H1 (cell line): ENCODE results near the gene TTC28. TPM values are rescaled to one million over a fixed set of nuclear protein-coding genes. Genes with fewer than 3 reads are reported as not detected.

Source experiments
- CTCF ChIA-PET: fragments of 300-600 bp; sonication (Branson Sonifier 250); formaldehyde crosslinking; loops from one replicate; lab custom pipeline; 2021; ENCODE audit not compliant: partially characterized antibody; lab: Charles Lee
- POLR2A ChIA-PET: fragments of 300-600 bp; sonication (Branson Sonifier 250); formaldehyde crosslinking; loops from one replicate; lab custom pipeline; 2021; ENCODE audit warnings: inconsistent platforms; ENCODE audit not compliant: partially characterized antibody; lab: Charles Lee
- DNase-seq, 2 experiments: peaks; one replicate each; pipeline versions ENCODE4 v3.0.0 to v3.0.0-alpha.2; 2010 to 2022; ENCODE audit warnings: low spot score in 2 of 2, low read depth in 1 of 2, mixed read lengths in 1 of 2
- FAIRE-seq: peaks from 2 replicates; lab custom pipeline; 2011; peaks lifted over from hg19 to GRCh38; lab: Jason Lieb, UNC
- H2AFZ ChIP-seq: 2 replicates; pipeline ENCODE4 v1.8.1; 2012; ENCODE audit warnings: low read length, inconsistent platforms
- H2AK5ac ChIP-seq: 2 replicates; pipeline ENCODE4 v1.6.1; 2013; ENCODE audit warnings: low read depth, low read length
- H2BK120ac ChIP-seq: replicated peaks from 2 replicates; pipeline ENCODE3; 2013; ENCODE audit warnings: low read depth, low read length, inconsistent platforms
- H2BK12ac ChIP-seq: 2 replicates; pipeline ENCODE4 v1.6.1; 2013; ENCODE audit warnings: low read depth, low read length
- H2BK15ac ChIP-seq: 2 replicates; pipeline ENCODE4 v1.6.1; 2013; ENCODE audit warnings: low read length
- H2BK20ac ChIP-seq: 2 replicates; pipeline ENCODE4 v1.6.1; 2013; ENCODE audit warnings: low read length
- H2BK5ac ChIP-seq: 2 replicates; pipeline ENCODE4 v1.6.1; 2013; ENCODE audit warnings: low read depth, low read length
- H3K14ac ChIP-seq: 2 replicates; pipeline ENCODE4 v1.6.1; 2013; ENCODE audit warnings: inconsistent platforms; ENCODE audit not compliant: insufficient read length
- H3K18ac ChIP-seq: 2 replicates; pipeline ENCODE4 v1.6.1; 2013; ENCODE audit warnings: low read length; ENCODE audit errors: extremely low read depth
- H3K23ac ChIP-seq: 2 replicates; pipeline ENCODE4 v1.6.1; 2013; ENCODE audit warnings: inconsistent platforms; ENCODE audit not compliant: insufficient read length
- H3K23me2 ChIP-seq: 2 replicates; pipeline ENCODE4 v1.6.1; 2013; ENCODE audit warnings: low read depth, low read length
- H3K27ac ChIP-seq: 2 replicates; pipeline ENCODE4 v1.6.1; 2011; ENCODE audit warnings: low read depth, low read length, inconsistent platforms
- H3K27me3 ChIP-seq, 4 experiments: replicated peaks in 1 of 4; 1 replicate in 1 of 4; 2 replicates in 3 of 4; pipeline versions ENCODE4 v1.6.1 to v1.8.1; 2011 to 2013; ENCODE audit warnings: low read length in 3 of 4, mild to moderate bottlenecking in 3 of 4, inconsistent platforms in 2 of 4, mixed read lengths in 2 of 4, moderate library complexity in 1 of 4; ENCODE audit not compliant: control insufficient read depth in 3 of 4, insufficient read depth in 3 of 4; ENCODE audit errors: extremely low read depth in 1 of 4
- H3K36me3 ChIP-seq, 4 experiments: 2 replicates each; pipeline versions ENCODE4 v1.6.1 to v1.8.1; 2011 to 2013; ENCODE audit warnings: mild to moderate bottlenecking in 4 of 4, low read length in 3 of 4, moderate library complexity in 2 of 4, control low read depth in 1 of 4, inconsistent platforms in 1 of 4; ENCODE audit not compliant: insufficient read depth in 4 of 4, control insufficient read depth in 2 of 4
- H3K4ac ChIP-seq: replicated peaks from 2 replicates; pipeline ENCODE3; 2013; ENCODE audit warnings: low read length, low read depth, mixed read lengths, inconsistent platforms; ENCODE audit not compliant: insufficient read length
- H3K4me1 ChIP-seq, 4 experiments: replicated peaks in 1 of 4; 1 replicate in 1 of 4; 2 replicates in 3 of 4; pipeline versions ENCODE4 v1.6.1 to v1.8.1; 2011 to 2013; ENCODE audit warnings: low read length in 3 of 4, inconsistent platforms in 2 of 4, mixed read lengths in 1 of 4; ENCODE audit not compliant: insufficient read depth in 4 of 4, control insufficient read depth in 3 of 4
- H3K4me2 ChIP-seq, 2 experiments: 2 replicates each; pipeline versions ENCODE4 v1.6.1 to v1.8.1; 2011 to 2013; ENCODE audit warnings: low read depth in 2 of 2, low read length in 2 of 2, control low read depth in 1 of 2, inconsistent platforms in 1 of 2, mild to moderate bottlenecking in 1 of 2; ENCODE audit not compliant: insufficient read depth in 1 of 2
- H3K4me3 ChIP-seq, 4 experiments: fragments of 200-600, 300-600 bp in 1 of 4; sonication (generic), shearing (Covaris generic), sonication (Bioruptor Twin) in 1 of 4; 2 replicates each; pipeline versions ENCODE4 v1.5.1 to v1.8.1; 2011 to 2016; ENCODE audit warnings: low read length in 4 of 4, low read depth in 3 of 4, control low read depth in 2 of 4, inconsistent platforms in 2 of 4, mild to moderate bottlenecking in 2 of 4, mixed read lengths in 1 of 4, moderate library complexity in 1 of 4; ENCODE audit not compliant: insufficient read depth in 2 of 4; ENCODE audit errors: extremely low read depth in 1 of 4
- H3K56ac ChIP-seq: replicated peaks from 2 replicates; pipeline ENCODE3; 2013; ENCODE audit warnings: low read depth, mild to moderate bottlenecking, mixed read lengths, low read length, inconsistent platforms; ENCODE audit not compliant: insufficient read length
- H3K79me1 ChIP-seq: 2 replicates; pipeline ENCODE4 v1.6.1; 2013; ENCODE audit warnings: low read depth, low read length, control low read depth
- H3K79me2 ChIP-seq, 2 experiments: 2 replicates each; pipeline versions ENCODE4 v1.6.1 to v1.8.1; 2012 to 2013; ENCODE audit warnings: low read length in 2 of 2, mild to moderate bottlenecking in 2 of 2, inconsistent platforms in 1 of 2; ENCODE audit not compliant: insufficient read depth in 2 of 2, control insufficient read depth in 1 of 2
- H3K9ac ChIP-seq, 4 experiments: replicated peaks in 1 of 4; 1 replicate in 1 of 4; 2 replicates in 3 of 4; pipeline versions ENCODE4 v1.6.1 to v1.8.1; 2011 to 2013; ENCODE audit warnings: low read depth in 3 of 4, low read length in 3 of 4, control low read depth in 2 of 4, mild to moderate bottlenecking in 2 of 4, moderate library complexity in 2 of 4, inconsistent platforms in 1 of 4; ENCODE audit errors: extremely low read depth in 1 of 4
- H3K9me3 ChIP-seq, 2 experiments: 2 replicates each; pipeline versions ENCODE4 v1.6.1 to v1.8.1; 2012 to 2013; ENCODE audit warnings: mild to moderate bottlenecking in 2 of 2, moderate library complexity in 2 of 2, control low read depth in 1 of 2, inconsistent platforms in 1 of 2, low read depth in 1 of 2, low read length in 1 of 2, mixed read lengths in 1 of 2; ENCODE audit not compliant: insufficient read depth in 2 of 2
- H4K20me1 ChIP-seq, 2 experiments: replicated peaks in 1 of 2; 2 replicates each; pipeline versions ENCODE3 to v1.8.1; 2011 to 2013; ENCODE audit warnings: inconsistent platforms in 2 of 2, low read length in 2 of 2, mild to moderate bottlenecking in 1 of 2; ENCODE audit not compliant: insufficient read depth in 2 of 2, control insufficient read depth in 1 of 2
- H4K5ac ChIP-seq: 2 replicates; pipeline ENCODE4 v1.6.1; 2013; ENCODE audit warnings: low read length, low read depth, mixed read lengths, inconsistent platforms; ENCODE audit not compliant: insufficient read length
- H4K8ac ChIP-seq: 2 replicates; pipeline ENCODE4 v1.8.0; 2013; ENCODE audit warnings: mild to moderate bottlenecking, moderate library complexity, low read length, inconsistent platforms; ENCODE audit not compliant: insufficient read depth; ENCODE audit errors: extremely low read depth
- H4K91ac ChIP-seq: replicated peaks from 2 replicates; pipeline ENCODE3; 2013; ENCODE audit warnings: low read length, mixed read lengths, inconsistent platforms; ENCODE audit not compliant: insufficient read length
- ATF3 ChIP-seq: IDR thresholded peaks from 2 replicates; pipeline ENCODE4 v1.6.1; 2011; ENCODE audit warnings: low read depth, mild to moderate bottlenecking, low read length; ENCODE audit not compliant: insufficient read depth
- CHD1 ChIP-seq: IDR thresholded peaks from 2 replicates; pipeline ENCODE4 v1.6.1; 2012; ENCODE audit warnings: low read depth, low read length, improper control_type of control experiment
- E2F6 ChIP-seq: IDR thresholded peaks from 2 replicates; pipeline ENCODE4 v1.6.1; 2012; ENCODE audit warnings: inconsistent platforms
- EGR1 ChIP-seq: IDR thresholded peaks from 2 replicates; pipeline ENCODE4 v1.6.1; 2011; ENCODE audit warnings: low read depth, low read length, borderline replicate concordance
- GTF2F1 ChIP-seq: IDR thresholded peaks from 2 replicates; pipeline ENCODE4 v1.6.1; 2012; ENCODE audit warnings: low read depth, low read length, improper control_type of control experiment, borderline replicate concordance
- JUN ChIP-seq: IDR thresholded peaks from 2 replicates; pipeline ENCODE4 v1.6.1; 2011; ENCODE audit warnings: low read depth, mild to moderate bottlenecking, improper control_type of control experiment, low read length
- KDM1A ChIP-seq: fragments of 200-600, 300-600 bp; sonication (generic); IDR thresholded peaks from 2 replicates; pipeline ENCODE4 v1.7.1; 2016; ENCODE audit warnings: mild to moderate bottlenecking, low read length, borderline replicate concordance
- RAD21 ChIP-seq, 2 experiments: IDR thresholded peaks in 1 of 2; conservative IDR thresholded peaks in 1 of 2; 2 replicates each; pipeline ENCODE4 v1.6.1; 2011; ENCODE audit warnings: low read depth in 2 of 2, low read length in 2 of 2, improper control_type of control experiment in 1 of 2, inconsistent platforms in 1 of 2, mild to moderate bottlenecking in 1 of 2, moderate library complexity in 1 of 2
- SIX5 ChIP-seq: IDR thresholded peaks from 2 replicates; pipeline ENCODE4 v1.6.1; 2011; ENCODE audit warnings: mild to moderate bottlenecking, low read depth, low read length
- WGBS, 2 experiments: shearing (Covaris generic) in 1 of 2; methylation state at CpG; one replicate each; pipeline versions ENCODE4 v1.1.6 to v1.1.7; 2013 to 2015; ENCODE audit warnings: low lambda C conversion rate in 2 of 2, mixed read lengths in 2 of 2, inconsistent platforms in 1 of 2, low coverage in 1 of 2, missing lambda C conversion rate in 1 of 2; ENCODE audit not compliant: insufficient replicate concordance in 2 of 2, insufficient coverage in 1 of 2, insufficient read length in 1 of 2; ENCODE audit errors: extremely low coverage in 1 of 2, missing lambda C conversion rate in 1 of 2; 5-methylcytosine and 5-hydroxymethylcytosine counted together
- polyA plus RNA-seq, 7 experiments: library from polyadenylated mRNA; depleted of rRNA in 3 of 7; stranded (reverse) in 5 of 7; unstranded in 2 of 7; fragments of >200 nt in 5 of 7; fragments of 200-250 nt in 2 of 7; gene quantifications; 1 replicate in 5 of 7; 2 replicates in 1 of 7; 4 replicates in 1 of 7; pipeline versions ENCODE4 v1.2.1 to v1.2.3, GENCODE V29; 2011 to 2013; ENCODE audit warnings: missing spikeins in 2 of 7, mixed read lengths in 2 of 7
- total RNA-seq: library from RNA; stranded (reverse); fragmentation: NEBNext Ultra II Directional; extraction: Animal tissue kit (Norgen Biotek cat#: 25700); gene quantifications from 2 replicates; pipeline ENCODE4 v1.2.1, GENCODE V29; 2021

TTC28 gene
- total and polyA plus RNA-seq, 2 of the 8 experiments (the other 6 are each of a cell fraction or from before 2014, with no cell fraction given), result 2.6 to 12.6 TPM

DNA sequence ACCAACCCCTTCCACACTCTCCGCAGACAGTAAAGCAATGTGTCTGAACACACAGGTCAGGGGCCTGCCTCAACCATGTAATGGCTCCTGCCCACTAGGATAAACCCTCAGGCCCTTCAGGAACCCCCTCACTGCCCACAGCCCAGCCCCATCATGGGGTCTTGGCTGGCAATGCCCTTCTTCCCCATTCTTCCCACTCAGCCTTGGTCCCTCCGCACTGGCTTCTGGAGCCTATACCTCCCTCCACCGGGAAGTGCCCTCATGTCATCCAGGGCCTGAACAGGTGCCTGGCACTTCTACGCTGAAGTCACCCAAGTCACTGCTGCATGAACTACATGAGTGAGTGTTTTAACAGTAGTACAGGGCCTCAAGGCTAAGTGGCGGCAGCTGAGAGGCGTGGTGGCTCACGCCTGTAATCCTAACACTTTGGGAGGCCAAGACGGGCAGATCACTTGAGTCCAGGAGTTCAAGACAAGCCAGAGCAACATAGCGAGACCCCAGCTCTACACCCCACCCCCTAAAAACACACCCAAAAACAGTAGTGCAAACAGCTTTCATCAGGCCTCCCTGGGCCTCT is 685.8 kb downstream of the TTC28 start:
- H4K91ac ChIP-seq, result no peak overlapping the region

More for the DNA sequence above, 685.8 kb downstream of the TTC28 start:
- Histone ChIP-seq H3K18ac (no peak overlapping the region), H3K9me3 (no peaks in the 10 kb centered on the region), H3K36me3 (no peaks in the 10 kb centered on the region; a peak in 1 of 8 replicates), H4K8ac (peak overlapping the region; percentile 28; the same call in 1 of the 2 replicates), H2BK12ac (no peak overlapping the region), H3K79me1 (0 out of 2 replicates have a peak, but pooled peaks cover 2% of the 10 kb centered on the region), H2BK20ac (no peak overlapping the region), H2AK5ac (peak overlapping the region; percentile 9; the same call in 1 of the 2 replicates), H3K27me3 (peaks cover 0 to 2% (median 0%) of the 10 kb centered on the region in 4 experiments; a peak in 2 of 7 replicates), H2BK15ac (no peak overlapping the region), H3K4me3 (no peak overlapping the region), H3K27ac (no peak overlapping the region), H3K56ac (no peak overlapping the region), H3K23me2 (no peaks in the 10 kb centered on the region; the same call in 1 of the 2 replicates), H2BK120ac (no peak overlapping the region), H3K23ac (no peak overlapping the region), H2AFZ (no peak overlapping the region), H4K20me1 (peaks cover 0 to 2% of the 10 kb centered on the region in 2 experiments), H3K4me1 (peaks cover 0 to 24% (median 17%) of the 10 kb centered on the region in 4 experiments; a peak in 6 of 7 replicates), H3K9ac (no peak overlapping the region), H3K79me2 (no peaks in the 10 kb centered on the region), H4K5ac (no peak overlapping the region), H3K4me2 (no peak overlapping the region), H3K4ac (no peak overlapping the region), H2BK5ac (no peak overlapping the region), H3K14ac (no peak overlapping the region)
- CTCF ChIA-PET, result interaction anchor here (0.6 to 1.5 kb wide), 4 partner anchors 9 to 273 kb away, joined by 3 to 5 read pairs (median 3); no protein-coding TSS in a partner anchor
- FAIRE-seq, result no peak
- 94% methylated on average over 9 of the region's 9 CpGs; no CpG with 5 or more reads in 1 of the 2 experiments for WGBS, 2 experiments
- DNase-seq, result no peak
- TF ChIP-seq RAD21 (IDR thresholded peaks at IDR 0.05 in 1 of 2, conservative IDR thresholded peaks at IDR 0.05 in 1 of 2; ENCODE audit: low read depth in 2 of 2, low read length in 2 of 2) (no peak), ATF3 (no peak), GTF2F1 (no peak), E2F6 (no peak), CHD1 (no peak), EGR1 (no peak), JUN (no peak), SIX5 (no peak), KDM1A (no peak)
- POLR2A ChIA-PET, result no interaction called here
